ENCODE results near the gene USP37. TPM values are rescaled to one million over a fixed set of nuclear protein-coding genes. Genes with fewer than 3 reads are reported as not detected.
A peak's percentile ranks its signal among the peaks of the same experiment; 100 is the strongest.

USP37 gene
- total and polyA plus RNA-seq, 2 of the 13 experiments (the other 11 are each of a cell fraction or from before 2014, with no cell fraction given) = 6.5 to 30.6 TPM

DNA sequence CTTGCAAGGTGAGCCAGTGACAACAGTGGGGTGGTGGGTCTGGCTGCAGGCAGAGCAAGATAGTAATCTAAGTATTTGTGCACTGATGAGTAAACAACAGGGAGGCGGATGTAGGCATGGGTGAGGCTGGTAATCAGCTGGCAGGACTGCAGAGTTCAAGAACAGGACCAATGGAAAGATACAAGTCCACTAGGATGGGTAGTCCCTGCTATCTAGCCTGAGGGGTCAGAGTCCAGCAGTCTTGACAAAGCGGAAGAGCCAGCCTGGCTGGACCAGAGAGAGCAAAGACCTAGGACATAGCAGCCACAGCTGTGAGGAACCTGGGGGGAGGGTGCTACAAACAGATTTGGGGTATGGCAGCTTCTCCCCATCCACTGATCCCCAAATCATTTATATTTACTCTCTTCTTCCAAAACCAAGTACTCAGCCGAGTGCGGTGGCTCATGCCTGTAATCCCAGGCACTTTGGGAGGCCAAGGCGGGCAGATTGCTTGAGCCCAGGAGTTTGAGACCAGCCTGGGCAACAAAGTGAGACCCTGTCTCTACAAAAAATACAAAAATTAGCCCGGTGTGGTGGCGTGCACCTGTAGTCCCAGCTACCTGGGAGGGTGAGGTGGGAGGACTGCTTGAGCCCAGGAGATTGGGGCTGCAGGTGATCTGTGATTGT is 123.3 kb downstream of the USP37 start (continued):
- TF ChIP-seq, protein P1, sequence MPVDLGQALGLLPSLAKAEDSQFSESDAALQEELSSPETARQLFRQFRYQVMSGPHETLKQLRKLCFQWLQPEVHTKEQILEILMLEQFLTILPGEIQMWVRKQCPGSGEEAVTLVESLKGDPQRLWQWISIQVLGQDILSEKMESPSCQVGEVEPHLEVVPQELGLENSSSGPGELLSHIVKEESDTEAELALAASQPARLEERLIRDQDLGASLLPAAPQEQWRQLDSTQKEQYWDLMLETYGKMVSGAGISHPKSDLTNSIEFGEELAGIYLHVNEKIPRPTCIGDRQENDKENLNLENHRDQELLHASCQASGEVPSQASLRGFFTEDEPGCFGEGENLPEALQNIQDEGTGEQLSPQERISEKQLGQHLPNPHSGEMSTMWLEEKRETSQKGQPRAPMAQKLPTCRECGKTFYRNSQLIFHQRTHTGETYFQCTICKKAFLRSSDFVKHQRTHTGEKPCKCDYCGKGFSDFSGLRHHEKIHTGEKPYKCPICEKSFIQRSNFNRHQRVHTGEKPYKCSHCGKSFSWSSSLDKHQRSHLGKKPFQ (CRISPR knock-in tag; IDR thresholded peaks at IDR 0.05; ENCODE audit: insufficient replicate concordance) = peak; percentile 13
- TF ChIP-seq, protein P2, sequence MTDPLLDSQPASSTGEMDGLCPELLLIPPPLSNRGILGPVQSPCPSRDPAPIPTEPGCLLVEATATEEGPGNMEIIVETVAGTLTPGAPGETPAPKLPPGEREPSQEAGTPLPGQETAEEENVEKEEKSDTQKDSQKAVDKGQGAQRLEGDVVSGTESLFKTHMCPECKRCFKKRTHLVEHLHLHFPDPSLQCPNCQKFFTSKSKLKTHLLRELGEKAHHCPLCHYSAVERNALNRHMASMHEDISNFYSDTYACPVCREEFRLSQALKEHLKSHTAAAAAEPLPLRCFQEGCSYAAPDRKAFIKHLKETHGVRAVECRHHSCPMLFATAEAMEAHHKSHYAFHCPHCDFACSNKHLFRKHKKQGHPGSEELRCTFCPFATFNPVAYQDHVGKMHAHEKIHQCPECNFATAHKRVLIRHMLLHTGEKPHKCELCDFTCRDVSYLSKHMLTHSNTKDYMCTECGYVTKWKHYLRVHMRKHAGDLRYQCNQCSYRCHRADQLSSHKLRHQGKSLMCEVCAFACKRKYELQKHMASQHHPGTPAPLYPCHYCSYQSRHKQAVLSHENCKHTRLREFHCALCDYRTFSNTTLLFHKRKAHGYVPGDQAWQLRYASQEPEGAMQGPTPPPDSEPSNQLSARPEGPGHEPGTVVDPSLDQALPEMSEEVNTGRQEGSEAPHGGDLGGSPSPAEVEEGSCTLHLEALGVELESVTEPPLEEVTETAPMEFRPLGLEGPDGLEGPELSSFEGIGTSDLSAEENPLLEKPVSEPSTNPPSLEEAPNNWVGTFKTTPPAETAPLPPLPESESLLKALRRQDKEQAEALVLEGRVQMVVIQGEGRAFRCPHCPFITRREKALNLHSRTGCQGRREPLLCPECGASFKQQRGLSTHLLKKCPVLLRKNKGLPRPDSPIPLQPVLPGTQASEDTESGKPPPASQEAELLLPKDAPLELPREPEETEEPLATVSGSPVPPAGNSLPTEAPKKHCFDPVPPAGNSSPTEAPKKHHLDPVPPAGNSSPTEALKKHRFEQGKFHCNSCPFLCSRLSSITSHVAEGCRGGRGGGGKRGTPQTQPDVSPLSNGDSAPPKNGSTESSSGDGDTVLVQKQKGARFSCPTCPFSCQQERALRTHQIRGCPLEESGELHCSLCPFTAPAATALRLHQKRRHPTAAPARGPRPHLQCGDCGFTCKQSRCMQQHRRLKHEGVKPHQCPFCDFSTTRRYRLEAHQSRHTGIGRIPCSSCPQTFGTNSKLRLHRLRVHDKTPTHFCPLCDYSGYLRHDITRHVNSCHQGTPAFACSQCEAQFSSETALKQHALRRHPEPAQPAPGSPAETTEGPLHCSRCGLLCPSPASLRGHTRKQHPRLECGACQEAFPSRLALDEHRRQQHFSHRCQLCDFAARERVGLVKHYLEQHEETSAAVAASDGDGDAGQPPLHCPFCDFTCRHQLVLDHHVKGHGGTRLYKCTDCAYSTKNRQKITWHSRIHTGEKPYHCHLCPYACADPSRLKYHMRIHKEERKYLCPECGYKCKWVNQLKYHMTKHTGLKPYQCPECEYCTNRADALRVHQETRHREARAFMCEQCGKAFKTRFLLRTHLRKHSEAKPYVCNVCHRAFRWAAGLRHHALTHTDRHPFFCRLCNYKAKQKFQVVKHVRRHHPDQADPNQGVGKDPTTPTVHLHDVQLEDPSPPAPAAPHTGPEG (CRISPR knock-in tag; IDR thresholded peaks at IDR 0.05) = 0 out of 2 replicates have a peak, but pooled peaks have one; percentile 25
- no peak for TF ChIP-seq ARNT2 (CRISPR knock-in tag; IDR thresholded peaks at IDR 0.05; ENCODE audit: low read depth)
- no peak for TF ChIP-seq HMGA1 (CRISPR knock-in tag; conservative IDR thresholded peaks at IDR 0.05)
- peak; percentile 28; the same call in 1 of the 2 replicates for TF ChIP-seq ZNF558 (CRISPR knock-in tag; IDR thresholded peaks at IDR 0.05; ENCODE audit: borderline replicate concordance)
- TF ChIP-seq MEIS1 (CRISPR knock-in tag; IDR thresholded peaks at IDR 0.05; ENCODE audit: borderline replicate concordance) = peak; percentile 94
- peak; percentile 90 for TF ChIP-seq KDM6A (CRISPR knock-in tag; IDR thresholded peaks at IDR 0.05; ENCODE audit: low read depth)
- TF ChIP-seq MYNN (CRISPR knock-in tag; IDR thresholded peaks at IDR 0.05; ENCODE audit: low read depth) = peak; percentile 28; the same call in 1 of the 2 replicates
- peak; percentile 98 for TF ChIP-seq RCOR2 (CRISPR knock-in tag; IDR thresholded peaks at IDR 0.05)
- peak; percentile 37; the same call in 1 of the 2 replicates for TF ChIP-seq BHLHE40 (IDR thresholded peaks at IDR 0.05; ENCODE audit: low read length)
- peak; percentile 80 for TF ChIP-seq PITX1 (CRISPR knock-in tag; IDR thresholded peaks at IDR 0.05)
- 0 out of 2 replicates have a peak, but pooled peaks have one; percentile 23 for TF ChIP-seq ZNF121 (CRISPR knock-in tag; IDR thresholded peaks at IDR 0.05)
- no peak for TF ChIP-seq PCBP2 (optimal IDR thresholded peaks at IDR 0.05; ENCODE audit: low read depth, low read length, poor library complexity, severe bottlenecking)
- no peak; the same call in 1 of the 2 replicates for TF ChIP-seq ZNF703 (CRISPR knock-in tag; IDR thresholded peaks at IDR 0.05; ENCODE audit: borderline replicate concordance)
- TF ChIP-seq, protein P3, sequence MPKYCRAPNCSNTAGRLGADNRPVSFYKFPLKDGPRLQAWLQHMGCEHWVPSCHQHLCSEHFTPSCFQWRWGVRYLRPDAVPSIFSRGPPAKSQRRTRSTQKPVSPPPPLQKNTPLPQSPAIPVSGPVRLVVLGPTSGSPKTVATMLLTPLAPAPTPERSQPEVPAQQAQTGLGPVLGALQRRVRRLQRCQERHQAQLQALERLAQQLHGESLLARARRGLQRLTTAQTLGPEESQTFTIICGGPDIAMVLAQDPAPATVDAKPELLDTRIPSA (CRISPR knock-in tag; IDR thresholded peaks at IDR 0.05; ENCODE audit: borderline replicate concordance) = no peak
- peak; percentile 35 for TF ChIP-seq IKZF4 (CRISPR knock-in tag; IDR thresholded peaks at IDR 0.05; ENCODE audit: borderline replicate concordance, low read depth, not compliant biosample characterization)
- peak; percentile 99 for TF ChIP-seq SAP130 (CRISPR knock-in tag; IDR thresholded peaks at IDR 0.05; ENCODE audit: low read depth)
- peak in 1 of 2 experiments; percentile 92; a peak in 2 of 4 replicates for TF ChIP-seq KLF16 (CRISPR knock-in tag; IDR thresholded peaks at IDR 0.05)
- TF ChIP-seq ZNF180 (CRISPR knock-in tag; IDR thresholded peaks at IDR 0.05; ENCODE audit: borderline replicate concordance, low read depth) = no peak
- no peak for TF ChIP-seq MZF1 (CRISPR knock-in tag; IDR thresholded peaks at IDR 0.05; ENCODE audit: borderline replicate concordance)

Data from HepG2 (cell line).